Liver (tissue), 9 donors: ENCODE data around the gene WNT4. TPM values are rescaled to one million over a fixed set of nuclear protein-coding genes. Genes with fewer than 3 reads are reported as not detected.

Experiments
- DNase-seq: peaks from one replicate; pipeline ENCODE4 v3.0.0-alpha.2; 2017; ENCODE audit warnings: low spot score
- H3K27ac ChIP-seq, 2 donors: one replicate each; pipeline ENCODE4 v1.7.0; 2013; ENCODE audit warnings: inconsistent platforms in 2 of 2, low read length in 2 of 2, control low read depth in 1 of 2, low read depth in 1 of 2, mild to moderate bottlenecking in 1 of 2
- H3K27me3 ChIP-seq, 4 donors: one replicate each; pipeline versions ENCODE4 v1.6.1 to v1.7.0; 2013; ENCODE audit warnings: low read length in 3 of 4, inconsistent platforms in 1 of 4, mild to moderate bottlenecking in 1 of 4, moderate library complexity in 1 of 4; ENCODE audit not compliant: control insufficient read depth in 4 of 4, insufficient read depth in 4 of 4
- H3K36me3 ChIP-seq, 4 donors: one replicate each; pipeline versions ENCODE4 v1.6.1 to v1.7.0; 2013; ENCODE audit warnings: low read length in 3 of 4, mild to moderate bottlenecking in 3 of 4, low read depth in 1 of 4, moderate library complexity in 1 of 4; ENCODE audit not compliant: control insufficient read depth in 4 of 4, insufficient read depth in 3 of 4
- H3K4me1 ChIP-seq, 4 donors: one replicate each; pipeline versions ENCODE4 v1.6.1 to v1.7.0; 2013; ENCODE audit warnings: low read length in 3 of 4, mild to moderate bottlenecking in 3 of 4, moderate library complexity in 1 of 4; ENCODE audit not compliant: control insufficient read depth in 4 of 4, insufficient read depth in 4 of 4
- H3K4me3 ChIP-seq, 3 donors: one replicate each; pipeline versions ENCODE4 v1.6.1 to v1.7.0; 2013; ENCODE audit warnings: low read length in 3 of 3, control low read depth in 1 of 3, low read depth in 1 of 3, mild to moderate bottlenecking in 1 of 3
- H3K9ac ChIP-seq, 2 donors: one replicate each; pipeline ENCODE4 v1.7.0; 2013; ENCODE audit warnings: low read length in 2 of 2, mild to moderate bottlenecking in 2 of 2, moderate library complexity in 2 of 2, control low read depth in 1 of 2, low read depth in 1 of 2
- H3K9me3 ChIP-seq, 4 donors: one replicate each; pipeline versions ENCODE4 v1.6.1 to v1.7.0; 2013; ENCODE audit warnings: low read length in 3 of 4; ENCODE audit not compliant: control insufficient read depth in 4 of 4
- ATF3 ChIP-seq: IDR thresholded peaks from 2 replicates; pipeline ENCODE4 v1.6.1; 2016; ENCODE audit warnings: antibody characterized with exemption
- CTCF ChIP-seq: fragments of 150-350 bp; IDR thresholded peaks from 2 replicates; pipeline ENCODE4 v1.5.1; 2017; ENCODE audit warnings: improper control_type of control experiment, low read depth, low read length; ENCODE audit not compliant: missing input control
- EGR1 ChIP-seq, 2 donors: IDR thresholded peaks; 2 replicates each; pipeline ENCODE4 v1.6.1; 2016 to 2018; ENCODE audit warnings: antibody characterized with exemption in 2 of 2, low read depth in 2 of 2
- FOXA1 ChIP-seq: IDR thresholded peaks from 2 replicates; pipeline ENCODE4 v1.6.1; 2016; ENCODE audit warnings: antibody characterized with exemption
- FOXA2 ChIP-seq: IDR thresholded peaks from 2 replicates; pipeline ENCODE4 v1.6.1; 2016; ENCODE audit warnings: antibody characterized with exemption
- GABPA ChIP-seq, 2 donors: IDR thresholded peaks in 1 of 2; conservative IDR thresholded peaks in 1 of 2; 2 replicates each; pipeline ENCODE4 v1.6.1; 2016; ENCODE audit warnings: antibody characterized with exemption in 2 of 2, mild to moderate bottlenecking in 1 of 2, moderate library complexity in 1 of 2
- HNF4A ChIP-seq, 2 donors: conservative IDR thresholded peaks; 2 replicates each; pipeline ENCODE4 v1.6.1; 2016; ENCODE audit warnings: antibody characterized with exemption in 2 of 2, mild to moderate bottlenecking in 2 of 2
- HNF4G ChIP-seq: IDR thresholded peaks from 2 replicates; pipeline ENCODE4 v1.6.1; 2016; ENCODE audit warnings: antibody characterized with exemption
- JUND ChIP-seq, 2 donors: IDR thresholded peaks; 2 replicates each; pipeline ENCODE4 v1.6.1; 2016; ENCODE audit warnings: antibody characterized with exemption in 2 of 2
- NR2F2 ChIP-seq: IDR thresholded peaks from 2 replicates; pipeline ENCODE4 v1.6.1; 2016; ENCODE audit warnings: antibody characterized with exemption
- RAD21 ChIP-seq, 2 donors: IDR thresholded peaks; 2 replicates each; pipeline ENCODE4 v1.6.1; 2016; ENCODE audit warnings: antibody characterized with exemption in 2 of 2, mild to moderate bottlenecking in 2 of 2
- REST ChIP-seq: IDR thresholded peaks from 2 replicates; pipeline ENCODE4 v1.6.1; 2016; ENCODE audit warnings: antibody characterized with exemption, mild to moderate bottlenecking
- RXRA ChIP-seq, 2 donors: IDR thresholded peaks; 2 replicates each; pipeline ENCODE4 v1.6.1; 2017 to 2018; ENCODE audit warnings: antibody characterized with exemption in 2 of 2, mild to moderate bottlenecking in 1 of 2
- SP1 ChIP-seq: IDR thresholded peaks from 2 replicates; pipeline ENCODE4 v1.6.1; 2018; ENCODE audit warnings: antibody characterized with exemption, mild to moderate bottlenecking
- TAF1 ChIP-seq: conservative IDR thresholded peaks from 2 replicates; pipeline ENCODE4 v1.6.1; 2016; ENCODE audit warnings: antibody characterized with exemption, mild to moderate bottlenecking
- YY1 ChIP-seq: IDR thresholded peaks from 2 replicates; pipeline ENCODE4 v1.6.1; 2016; ENCODE audit warnings: antibody characterized with exemption, mild to moderate bottlenecking
- ZBTB33 ChIP-seq: IDR thresholded peaks from 2 replicates; pipeline ENCODE4 v1.6.1; 2016; ENCODE audit warnings: antibody characterized with exemption
- WGBS: extraction: QIAGEN DNeasy Blood & Tissue Kit; methylation state at CpG from one replicate; pipeline ENCODE4 v1.1.7; 2013; 5-methylcytosine and 5-hydroxymethylcytosine counted together
- polyA plus RNA-seq, 2 donors: library from polyadenylated mRNA; stranded (reverse) in 1 of 2; unstranded in 1 of 2; fragments of 200-250 nt in 1 of 2; fragments of >200 nt in 1 of 2; fragmentation: Nextera tagmentation in 1 of 2; extraction: Ambion mirVana in 1 of 2; gene quantifications; one replicate each; pipeline versions ENCODE4 v1.2.1 to v1.2.3, GENCODE V29; 2013 to 2015
- total RNA-seq, 2 donors: library from RNA; depleted of rRNA; stranded (reverse); fragments of >200 nt; gene quantifications; one replicate each; pipeline ENCODE4 v1.2.3, GENCODE V29; 2014
- TF ChIP-seq, protein P1 (sequence below): IDR thresholded peaks from 2 replicates; pipeline ENCODE4 v1.6.1; 2016; ENCODE audit warnings: antibody characterized with exemption
- donor health status: healthy.
- donor health status: healthy.
- donor health status: healthy.
- donor health status: healthy.
- donor health status: healthy.

Gene WNT4
- total and polyA plus RNA-seq, 4 donors = under 0.01 to 0.09 TPM; not detected in 2

DNA sequence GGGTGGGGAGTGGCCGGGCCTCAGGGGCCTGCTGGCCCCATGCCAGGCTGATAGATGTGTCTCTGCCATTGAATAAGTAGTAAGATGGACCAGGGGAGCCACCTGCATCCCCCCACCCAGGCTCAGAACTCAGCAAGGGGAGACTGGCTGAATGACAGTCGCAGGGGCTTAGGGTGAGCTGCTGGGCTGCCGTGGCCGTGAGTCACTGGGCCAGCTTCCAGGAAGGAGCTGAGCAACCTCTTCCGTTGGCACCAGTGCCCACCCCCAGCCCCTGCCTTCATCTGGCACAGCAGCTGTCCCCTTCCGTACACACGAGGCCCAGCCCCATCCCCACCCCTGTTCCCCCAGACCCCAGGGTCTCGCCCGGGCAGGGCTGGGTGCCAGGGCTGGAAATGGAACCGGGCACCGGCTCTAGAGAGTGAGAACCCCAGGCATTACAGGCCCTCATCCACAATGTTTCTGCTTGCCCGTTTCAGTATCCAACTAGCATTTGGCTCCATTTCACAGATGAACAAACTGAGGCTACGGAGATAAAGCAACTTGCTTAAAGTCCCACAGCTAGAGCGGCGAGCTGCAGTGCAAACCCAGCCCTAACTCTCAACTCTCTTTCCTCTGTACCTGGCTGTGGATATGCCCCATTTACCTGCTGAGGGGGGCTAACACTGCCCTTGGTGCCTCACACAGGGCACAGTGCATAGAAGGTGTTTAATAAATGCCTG, 10.2 kb downstream of the WNT4 start:
- Histone ChIP-seq H3K36me3 (no peaks in the 10 kb centered on the region), H3K9me3 (no peaks in the 10 kb centered on the region), H3K4me1 (peaks cover 0 to 2% (median 0%) of the 10 kb centered on the region in 4 donors), H3K27ac (no peak overlapping the region), H3K4me3 (no peak overlapping the region), H3K27me3 (no peaks in the 10 kb centered on the region), H3K9ac (no peak overlapping the region)
- TF ChIP-seq HNF4G (no peak), NR2F2 (no peak), RXRA (IDR thresholded peaks at IDR 0.05) (no peak), ATF3 (no peak), SP1 (no peak), CTCF (no peak), FOXA2 (no peak), RAD21 (IDR thresholded peaks at IDR 0.05) (no peak), FOXA1 (no peak), GABPA (IDR thresholded peaks at IDR 0.05 in 1 of 2, conservative IDR thresholded peaks at IDR 0.05 in 1 of 2) (no peak), REST (no peak), YY1 (no peak), EGR1 (IDR thresholded peaks at IDR 0.05; ENCODE audit: low read depth in 2 of 2) (no peak), JUND (IDR thresholded peaks at IDR 0.05) (no peak), TAF1 (no peak), HNF4A (conservative IDR thresholded peaks at IDR 0.05) (no peak), ZBTB33 (no peak)
- TF ChIP-seq, protein P1, sequence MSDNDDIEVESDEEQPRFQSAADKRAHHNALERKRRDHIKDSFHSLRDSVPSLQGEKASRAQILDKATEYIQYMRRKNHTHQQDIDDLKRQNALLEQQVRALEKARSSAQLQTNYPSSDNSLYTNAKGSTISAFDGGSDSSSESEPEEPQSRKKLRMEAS = no peak
- 78% methylated on average over 15 of the region's 15 CpGs for WGBS
- DNase-seq = no peak
